Chondrocyte (in vitro differentiated cells): ENCODE data around the gene SEMA3E. TPM values are rescaled to one million over a fixed set of nuclear protein-coding genes. Genes with fewer than 3 reads are reported as not detected.

Source experiments
- DNase-seq: peaks from one replicate; pipeline ENCODE4 v3.0.0; 2021; ENCODE audit warnings: mixed read lengths, low spot score
- H3K27ac Mint-ChIP-seq: one replicate; pipeline ENCODE4 v1.8.0; 2021; ENCODE audit warnings: mild to moderate bottlenecking, moderate library complexity, mixed read lengths; ENCODE audit not compliant: unreplicated experiment
- H3K27me3 Mint-ChIP-seq: 2 replicates; pipeline ENCODE4 v1.8.0; 2021; ENCODE audit warnings: low read depth, mixed read lengths
- H3K36me3 Mint-ChIP-seq: 2 replicates; pipeline ENCODE4 v1.8.0; 2021; ENCODE audit warnings: low read depth, mixed read lengths
- H3K4me1 Mint-ChIP-seq: 2 replicates; pipeline ENCODE4 v1.8.0; 2021; ENCODE audit warnings: low read depth, mild to moderate bottlenecking, mixed read lengths
- H3K4me3 Mint-ChIP-seq: one replicate; pipeline ENCODE4 v1.8.0; 2021; ENCODE audit warnings: mild to moderate bottlenecking, moderate library complexity, mixed read lengths; ENCODE audit not compliant: unreplicated experiment
- H3K9me3 Mint-ChIP-seq: 2 replicates; pipeline ENCODE4 v1.8.0; 2021; ENCODE audit warnings: low read depth, mixed read lengths
- CTCF ChIP-seq: fragments of 200-600 bp; sonication (generic); IDR thresholded peaks from 2 replicates; pipeline ENCODE4 v1.5.0; 2021; ENCODE audit warnings: antibody characterized with exemption, mild to moderate bottlenecking, moderate library complexity
- total RNA-seq: library from RNA; stranded (reverse); gene quantifications from 3 replicates; pipeline ENCODE4 v1.2.1, GENCODE V29; 2021

SEMA3E gene
- total RNA-seq, 1 donor from 2014 or later, result 3.7 TPM

- H3K4me1 Mint-ChIP-seq, result no peaks in the 10 kb centered on the region
- TF ChIP-seq CTCF, result no peak
- H3K4me3 Mint-ChIP-seq, result no peak overlapping the region
- H3K27ac Mint-ChIP-seq, result no peak overlapping the region
- DNase-seq, result no peak
- no peaks in the 10 kb centered on the region for H3K36me3 Mint-ChIP-seq
- no peaks in the 10 kb centered on the region for H3K9me3 Mint-ChIP-seq
- no peaks in the 10 kb centered on the region for H3K27me3 Mint-ChIP-seq
Measured at GRCh38 chr7:83691095-83691494, 42.2 kb upstream of the SEMA3E start.

GRCh38 chr7:83689855-83690254, 40.9 kb upstream of the SEMA3E start:
- Mint-ChIP-seq H3K27ac (no peak overlapping the region), H3K27me3 (no peaks in the 10 kb centered on the region), H3K4me1 (peaks cover 2% of the 10 kb centered on the region), H3K36me3 (no peaks in the 10 kb centered on the region), H3K9me3 (no peaks in the 10 kb centered on the region), H3K4me3 (no peak overlapping the region)
- no peak for TF ChIP-seq CTCF
- DNase-seq, result no peak

GRCh38 chr7:83686416-83686815, 37.5 kb upstream of the SEMA3E start:
- no peak overlapping the region for H3K27ac Mint-ChIP-seq
- H3K9me3 Mint-ChIP-seq, result no peaks in the 10 kb centered on the region
- H3K36me3 Mint-ChIP-seq, result no peaks in the 10 kb centered on the region
- no peak for TF ChIP-seq CTCF
- H3K4me3 Mint-ChIP-seq, result no peak overlapping the region
- H3K4me1 Mint-ChIP-seq, result peaks cover 6% of the 10 kb centered on the region
- H3K27me3 Mint-ChIP-seq, result no peaks in the 10 kb centered on the region
- DNase-seq, result no peak

- no peak for DNase-seq
- Mint-ChIP-seq H3K4me3 (no peak overlapping the region), H3K27me3 (no peaks in the 10 kb centered on the region), H3K4me1 (peaks cover 6% of the 10 kb centered on the region), H3K27ac (no peak overlapping the region), H3K36me3 (no peaks in the 10 kb centered on the region), H3K9me3 (no peaks in the 10 kb centered on the region)
- no peak for TF ChIP-seq CTCF
Measured at GRCh38 chr7:83684928-83685327, 36.0 kb upstream of the SEMA3E start.

GRCh38 chr7:83681200-83681778, 32.4 kb upstream of the SEMA3E start:
- no peaks in the 10 kb centered on the region for H3K36me3 Mint-ChIP-seq
- no peak for DNase-seq
- no peak overlapping the region for H3K4me3 Mint-ChIP-seq
- H3K9me3 Mint-ChIP-seq, result no peaks in the 10 kb centered on the region
- H3K27me3 Mint-ChIP-seq, result no peaks in the 10 kb centered on the region
- TF ChIP-seq CTCF, result no peak
- peaks cover 22% of the 10 kb centered on the region for H3K4me1 Mint-ChIP-seq
- H3K27ac Mint-ChIP-seq, result no peak overlapping the region
